Natural killer cell (primary cell): ENCODE measurements around the gene GDF15. TPM values are rescaled to one million over a fixed set of nuclear protein-coding genes. Genes with fewer than 3 reads are reported as not detected.
A peak's percentile ranks its signal among the peaks of the same experiment; 100 is the strongest.

Source experiments
- ATAC-seq, 3 donors: fragments of 150-1000 bp in 2 of 3; fragments of 200-7000 bp in 1 of 3; cut with Tn5 transposase; 1 replicate in 1 of 3; 2 replicates in 2 of 3; pipeline ENCODE4 v1.10.0; 2021; ENCODE audit warnings: mild to moderate bottlenecking in 2 of 3, moderate library complexity in 2 of 3
- DNase-seq, 2 donors: peaks; one replicate each; pipeline versions ENCODE4 v3.0.0 to v3.0.0-alpha.2; 2013 to 2021; ENCODE audit warnings: mixed read lengths in 1 of 2
- H3K27ac ChIP-seq: one replicate; pipeline ENCODE4 v1.5.1; 2013; ENCODE audit warnings: mild to moderate bottlenecking, low read length
- H3K27me3 ChIP-seq: one replicate; pipeline ENCODE4 v1.6.1; 2013; ENCODE audit warnings: low read length; ENCODE audit not compliant: control insufficient read depth, insufficient read depth
- H3K36me3 ChIP-seq: one replicate; pipeline ENCODE4 v1.6.1; 2013; ENCODE audit warnings: low read length; ENCODE audit not compliant: control insufficient read depth, insufficient read depth
- H3K4me1 ChIP-seq: one replicate; pipeline ENCODE4 v1.6.1; 2013; ENCODE audit warnings: low read length; ENCODE audit not compliant: control insufficient read depth, insufficient read depth
- H3K4me3 ChIP-seq: one replicate; pipeline ENCODE4 v1.5.1; 2013; ENCODE audit warnings: low read length
- H3K9me3 ChIP-seq: one replicate; pipeline ENCODE4 v1.6.1; 2013; ENCODE audit warnings: low read length; ENCODE audit not compliant: control insufficient read depth, insufficient read depth
- H3K27ac Mint-ChIP-seq, 2 donors: one replicate each; pipeline ENCODE4 v1.8.0; 2022; ENCODE audit warnings: mild to moderate bottlenecking in 2 of 2, mixed read lengths in 2 of 2, moderate library complexity in 1 of 2
- H3K27me3 Mint-ChIP-seq, 2 donors: one replicate each; pipeline ENCODE4 v1.8.0; 2022; ENCODE audit warnings: low read depth in 2 of 2, mixed read lengths in 2 of 2
- H3K36me3 Mint-ChIP-seq: one replicate; pipeline ENCODE4 v1.8.0; 2022; ENCODE audit warnings: mixed read lengths
- H3K4me1 Mint-ChIP-seq, 2 donors: one replicate each; pipeline ENCODE4 v1.8.0; 2022; ENCODE audit warnings: mixed read lengths in 2 of 2
- H3K4me3 Mint-ChIP-seq: one replicate; pipeline ENCODE4 v1.8.0; 2022; ENCODE audit warnings: mild to moderate bottlenecking, moderate library complexity, mixed read lengths
- H3K9me3 Mint-ChIP-seq, 2 donors: one replicate each; pipeline ENCODE4 v1.8.0; 2022; ENCODE audit warnings: mixed read lengths in 2 of 2
- CTCF ChIP-seq: fragments of 200-600 bp; IDR thresholded peaks from one replicate; pipeline ENCODE4 v1.8.0; 2022; ENCODE audit warnings: antibody characterized with exemption
- WGBS: methylation state at CpG from one replicate; pipeline ENCODE4 v1.1.7; 2013; ENCODE audit warnings: missing lambda C conversion rate; ENCODE audit not compliant: insufficient coverage; 5-methylcytosine and 5-hydroxymethylcytosine counted together
- intact Hi-C: fragments of 100-400 bp; cut with micrococcal nuclease; formaldehyde crosslinking; loops from one replicate; pipeline ENCODE4 v1.14.2; 2022
- total RNA-seq, 4 donors: library from RNA; stranded (reverse); fragments of 120-200 nt in 1 of 4; gene quantifications; one replicate each; pipeline versions ENCODE4 v1.2.3 to v1.2.4, GENCODE V29; 2013 to 2022

The GDF15 gene
- total RNA-seq, 3 donors from 2014 or later (not counting 1 experiment from before 2014, with no cell fraction given): 0.85 to 1.5 TPM; not detected in 1

- Histone ChIP-seq H3K9me3 (no peaks in the 10 kb centered on the region), H3K27me3 (no peaks in the 10 kb centered on the region), H3K4me1 (peaks cover 40% of the 10 kb centered on the region), H3K4me3 (no peak overlapping the region), H3K27ac (peak overlapping the region; percentile 29), H3K36me3 (no peaks in the 10 kb centered on the region)
- H3K4me3 Mint-ChIP-seq: no peak overlapping the region
- H3K27me3 Mint-ChIP-seq: peaks cover 0 to 3% of the 10 kb centered on the region in 2 donors
- no peak overlapping the region for H3K27ac Mint-ChIP-seq
- ATAC-seq (peak in 1 of 3 donors; percentile 30), DNase-seq (no peak)
- H3K9me3 Mint-ChIP-seq: no peaks in the 10 kb centered on the region
- TF ChIP-seq CTCF: no peak
- intact Hi-C loops: no loop called here
- no peaks in the 10 kb centered on the region for H3K36me3 Mint-ChIP-seq
- WGBS: 18% methylated on average over 7 of the region's 11 CpGs
- H3K4me1 Mint-ChIP-seq: peaks cover 10 to 21% of the 10 kb centered on the region in 2 donors
Measured at GRCh38 chr19:18392417-18392816, 6.5 kb downstream of the GDF15 start.

DNA sequence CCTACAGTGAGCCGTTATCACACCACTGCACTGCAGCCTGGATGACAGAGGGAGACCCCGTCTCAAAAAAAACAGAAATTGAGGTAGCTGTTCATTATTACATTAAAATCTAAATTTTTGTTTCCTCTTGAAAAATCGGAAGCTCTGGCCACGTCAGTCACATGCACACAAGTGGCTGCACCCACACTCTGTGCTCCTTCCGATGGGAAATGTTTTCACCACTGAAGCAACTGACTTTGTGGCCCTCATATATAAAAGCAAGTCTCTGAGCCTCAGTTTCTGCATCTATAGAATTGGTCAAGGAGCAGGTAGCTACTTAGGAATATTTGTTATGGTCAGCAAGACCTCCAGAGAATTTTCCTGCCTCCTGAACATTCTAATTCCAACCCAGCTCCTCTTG, 7.0 kb downstream of the GDF15 start:
- no peak for ATAC-seq
- H3K4me1 ChIP-seq: peaks cover 40% of the 10 kb centered on the region
- no peak for DNase-seq
- H3K27ac ChIP-seq: peak overlapping the region; percentile 29
- Mint-ChIP-seq H3K36me3 (no peaks in the 10 kb centered on the region), H3K4me3 (no peak overlapping the region), H3K9me3 (no peaks in the 10 kb centered on the region), H3K4me1 (peaks cover 16 to 21% of the 10 kb centered on the region in 2 donors), H3K27me3 (peaks cover 0 to 3% of the 10 kb centered on the region in 2 donors), H3K27ac (no peak overlapping the region)
- no peaks in the 10 kb centered on the region for H3K36me3 ChIP-seq
- H3K4me3 ChIP-seq: no peak overlapping the region
- peaks cover 4% of the 10 kb centered on the region for H3K27me3 ChIP-seq
- WGBS: 34% methylated on average over 5 of the region's 5 CpGs
- intact Hi-C loops: no loop called here
- no peak for TF ChIP-seq CTCF
- H3K9me3 ChIP-seq: no peaks in the 10 kb centered on the region

- DNase-seq: no peak
- intact Hi-C loops: no loop called here
- peak overlapping the region in 1 of 2 donors; percentile 33 for H3K27ac Mint-ChIP-seq
- no peak overlapping the region for H3K4me3 Mint-ChIP-seq
- H3K27me3 ChIP-seq: peaks cover 4% of the 10 kb centered on the region
- H3K36me3 ChIP-seq: no peaks in the 10 kb centered on the region
- peaks cover 11 to 15% of the 10 kb centered on the region in 2 donors for H3K4me1 Mint-ChIP-seq
- peaks cover 0 to 3% of the 10 kb centered on the region in 2 donors for H3K27me3 Mint-ChIP-seq
- H3K9me3 ChIP-seq: no peaks in the 10 kb centered on the region
- ATAC-seq: no peak
- H3K27ac ChIP-seq: no peak overlapping the region
- no peaks in the 10 kb centered on the region for H3K36me3 Mint-ChIP-seq
- 65% methylated on average over 7 of the region's 7 CpGs for WGBS
- no peaks in the 10 kb centered on the region for H3K9me3 Mint-ChIP-seq
- no peak overlapping the region for H3K4me3 ChIP-seq
- H3K4me1 ChIP-seq: peaks cover 38% of the 10 kb centered on the region
- TF ChIP-seq CTCF: no peak
Measured at GRCh38 chr19:18393836-18394235, 7.9 kb downstream of the GDF15 start.
